GM03348 (cell line): Measurements from ENCODE around the gene CDK19.
A peak's percentile ranks its signal among the peaks of the same experiment; 100 is the strongest.
"Not testable (repeated sequence)": the region's sequence is repeated elsewhere in the genome, so short reads cannot be mapped to it uniquely, and the experiment has no call there.

Source experiments
- DNase-seq: peaks from one replicate; pipeline ENCODE4 v3.0.0; 2012; ENCODE audit warnings: low spot score

The CDK19 gene

GRCh38 chr6:110815411-110816409 lies at the start of gene CDK19:
TSS of gene CDK19 (minus strand) at chr6:110815469. CDS start at chr6:110815136, 333 bp downstream.
- peak; percentile 96 for DNase-seq

DNA sequence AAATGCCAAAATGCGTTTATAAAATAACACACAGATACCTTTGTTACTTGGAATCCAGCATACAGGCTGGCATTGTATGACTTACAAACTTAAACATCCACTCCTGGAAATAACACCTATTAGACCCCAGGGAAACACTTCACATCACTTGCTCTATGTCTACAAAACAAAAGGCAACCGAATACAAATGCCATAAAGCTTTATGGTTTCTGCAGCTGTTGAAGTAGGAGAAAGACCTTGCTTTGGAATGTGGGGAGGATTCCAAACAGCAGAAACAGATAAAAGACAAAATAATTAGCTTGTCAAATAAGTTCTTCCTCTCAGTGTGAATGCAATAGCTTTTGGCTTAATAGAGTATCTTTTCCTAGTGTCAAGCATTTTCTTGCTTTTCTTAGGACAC lies 49.6 kb upstream of the CDK19 start:
- DNase-seq = no peak

DNA sequence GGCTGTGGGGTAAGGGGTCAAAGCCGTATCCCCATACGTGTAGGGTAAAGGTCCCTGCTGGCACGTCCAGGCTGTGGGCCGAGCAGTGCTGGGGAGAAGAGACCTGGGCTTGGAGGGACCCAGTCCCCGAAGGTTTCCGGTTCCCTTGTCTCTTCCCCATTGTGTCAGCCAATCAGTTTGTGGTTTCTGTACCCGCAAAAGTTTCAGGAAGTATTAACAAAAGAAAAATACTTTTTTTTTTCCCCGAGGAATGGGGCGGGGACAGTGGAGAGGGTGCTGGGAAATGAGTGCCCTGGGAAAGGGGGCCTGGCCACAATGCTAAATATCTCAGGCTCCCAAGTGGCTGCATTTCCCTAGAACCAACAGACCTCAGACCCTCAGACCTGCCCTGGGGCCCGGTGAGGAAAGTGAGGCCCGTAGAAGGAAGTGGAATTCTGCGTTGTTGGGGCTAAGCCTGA lies 44.1 kb upstream of the CDK19 start:
- no peak for DNase-seq

- DNase-seq = no peak
Measured at GRCh38 chr6:110858562-110859214, 43.4 kb upstream of the CDK19 start.

DNA sequence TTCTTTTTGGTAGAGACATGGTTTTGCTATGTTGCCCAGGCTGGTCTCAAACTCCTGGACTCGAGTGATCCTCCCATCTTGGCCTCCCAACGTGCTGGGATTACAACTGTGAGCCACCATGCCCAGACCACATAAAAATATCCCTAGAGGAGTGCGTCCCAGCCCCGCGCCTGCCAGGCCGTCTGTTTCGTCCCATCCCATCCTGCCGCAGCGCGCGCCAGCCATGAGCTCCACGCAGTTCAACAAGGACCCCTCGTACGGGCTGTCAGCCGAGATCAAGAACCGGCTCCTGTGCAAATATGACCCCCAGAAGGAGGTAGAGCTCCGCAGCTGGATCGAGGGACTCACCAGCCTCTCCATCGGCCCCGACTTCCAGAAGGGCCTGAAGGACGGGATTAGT lies 42.7 kb upstream of the CDK19 start:
- no peak for DNase-seq

DNA sequence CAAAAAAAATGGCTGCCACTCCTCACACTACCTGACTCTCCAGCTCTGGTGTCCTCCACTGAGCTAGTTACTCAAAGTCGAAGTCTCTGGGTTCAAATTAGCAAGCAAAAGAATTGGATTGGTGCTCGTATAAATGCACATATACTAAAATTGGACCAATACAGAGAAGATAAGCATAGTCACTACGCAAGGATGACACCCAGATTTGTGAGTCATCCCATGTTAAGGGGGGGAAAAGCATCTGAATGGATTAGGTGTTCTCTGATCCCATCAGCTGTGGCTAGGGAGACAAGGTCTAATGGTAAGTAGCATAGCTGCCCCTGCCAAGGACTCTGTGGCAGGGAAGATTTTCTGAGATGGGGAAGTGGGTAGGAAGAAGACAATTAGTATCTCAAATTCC lies 41.0 kb upstream of the CDK19 start:
- no peak for DNase-seq

DNA sequence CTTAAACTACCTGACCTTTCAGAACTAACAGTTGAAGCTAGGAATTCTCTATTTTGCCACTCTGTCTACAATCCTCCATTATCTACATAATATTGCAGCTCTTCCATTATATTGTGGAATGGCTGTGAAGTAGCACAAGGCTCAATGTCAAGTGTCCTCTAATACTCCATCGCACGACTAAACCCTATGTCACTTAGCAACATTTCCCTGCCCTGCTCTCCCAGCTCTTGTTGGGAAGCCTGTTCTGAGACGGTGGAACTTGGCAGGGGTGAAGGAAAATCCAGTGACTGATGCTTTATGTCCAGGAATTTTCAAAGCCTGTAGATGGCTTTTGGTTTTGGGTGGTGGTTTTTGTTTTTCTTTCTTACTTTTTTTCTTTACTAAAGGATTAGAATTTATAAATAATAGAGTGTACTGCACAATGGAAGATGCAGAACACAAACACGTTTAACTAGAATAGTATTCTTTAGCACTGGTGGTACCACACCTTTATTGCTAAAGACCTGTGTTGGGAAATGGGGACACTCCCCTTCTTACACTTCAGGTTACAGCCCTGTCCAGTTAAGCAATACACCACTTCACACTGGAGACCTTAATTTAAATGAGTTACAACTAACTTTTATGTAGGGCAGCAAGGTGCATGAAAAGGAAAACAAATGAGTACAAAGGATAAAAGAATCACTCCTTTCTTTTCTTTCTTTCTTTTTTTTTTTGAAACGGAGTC lies 38.6 kb upstream of the CDK19 start:
- DNase-seq = no peak

- DNase-seq = no peak
Measured at GRCh38 chr6:110852773-110853172, 37.5 kb upstream of the CDK19 start.

DNA sequence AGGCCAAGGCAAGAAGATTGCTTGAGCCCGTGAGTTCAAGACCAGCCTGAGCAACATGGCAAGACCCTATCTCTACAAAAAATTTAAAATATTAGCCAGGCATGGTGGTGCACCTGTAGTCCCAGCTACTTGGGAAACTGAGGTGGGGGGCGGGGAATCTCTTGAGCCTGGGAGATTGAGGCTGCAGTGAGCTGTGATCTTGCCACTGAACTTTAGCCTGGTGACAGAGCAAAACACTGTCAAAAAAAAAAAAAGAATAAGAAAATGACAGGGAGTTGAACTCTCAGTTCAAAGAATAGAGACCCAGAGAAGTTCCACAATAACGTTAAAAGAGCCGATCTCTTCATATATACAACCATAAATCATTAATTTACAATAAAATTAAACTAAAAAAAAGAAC lies 34.5 kb upstream of the CDK19 start:
- no peak for DNase-seq

- no peak for DNase-seq
Measured at GRCh38 chr6:110841266-110841665, 26.0 kb upstream of the CDK19 start.

GRCh38 chr6:110835751-110836150 lies 20.5 kb upstream of the CDK19 start:
- not testable (repeated sequence) for DNase-seq

DNA sequence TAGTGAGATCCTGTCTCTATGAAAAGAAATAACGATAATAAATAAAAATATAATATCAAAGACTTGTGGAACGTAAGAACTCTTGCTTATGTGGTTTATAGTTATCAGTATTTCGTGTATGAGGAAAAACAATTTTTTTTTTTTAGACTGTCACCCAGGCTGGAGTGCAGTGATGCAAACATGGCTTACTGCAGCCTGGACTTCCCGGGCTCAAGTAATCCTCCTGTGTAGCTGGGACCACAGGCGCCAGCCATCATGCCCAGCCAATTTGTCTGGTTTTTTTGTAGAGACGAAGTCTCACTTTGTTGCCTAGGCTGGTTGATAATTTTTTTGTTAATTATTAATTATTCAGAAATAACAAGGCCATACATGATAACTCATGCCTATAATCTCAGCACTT lies 18.6 kb upstream of the CDK19 start:
- no peak for DNase-seq

GRCh38 chr6:110831405-110831804 lies 16.1 kb upstream of the CDK19 start:
- DNase-seq = no peak

DNA sequence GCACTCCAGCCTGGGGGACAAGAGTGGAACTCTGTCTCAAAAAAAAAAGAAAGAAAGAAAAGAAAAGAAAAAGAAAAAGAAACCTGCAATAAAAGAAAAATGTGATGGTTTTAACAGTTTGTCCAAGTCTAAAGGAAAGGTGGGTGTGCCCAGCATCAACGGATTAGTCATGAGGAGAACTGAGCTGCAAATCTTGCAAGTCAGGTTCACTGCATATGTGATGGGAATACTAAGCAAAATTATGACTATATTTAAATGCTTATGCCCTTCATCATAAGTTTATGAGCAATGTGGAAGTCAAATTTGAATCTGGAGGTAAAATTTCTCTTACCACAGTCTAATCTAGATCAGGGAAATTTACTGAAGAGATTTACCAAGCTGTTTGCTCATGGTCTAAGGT lies 13.1 kb upstream of the CDK19 start:
- peak; percentile 52 for DNase-seq

GRCh38 chr6:110826236-110827129 lies 11.2 kb upstream of the CDK19 start:
- no peak for DNase-seq

DNA sequence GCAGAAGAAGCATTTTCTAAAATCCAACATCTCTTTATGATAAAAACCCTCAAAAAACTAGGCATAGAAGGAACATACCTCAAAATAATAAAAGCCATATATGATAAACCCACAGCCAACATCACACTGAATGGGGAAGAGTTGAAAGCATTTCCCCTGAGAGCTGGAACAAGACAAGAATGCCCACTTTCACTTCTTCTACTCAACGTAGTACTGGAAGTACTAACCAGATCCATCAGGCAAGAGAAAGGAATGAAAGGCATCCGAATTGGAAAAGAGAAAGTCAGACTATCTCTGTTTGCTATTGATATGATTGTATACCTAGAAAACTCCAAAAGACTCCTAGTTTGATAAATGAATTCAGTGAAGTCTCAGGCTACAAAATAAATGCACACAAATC lies 7.9 kb upstream of the CDK19 start:
- no peak for DNase-seq

DNA sequence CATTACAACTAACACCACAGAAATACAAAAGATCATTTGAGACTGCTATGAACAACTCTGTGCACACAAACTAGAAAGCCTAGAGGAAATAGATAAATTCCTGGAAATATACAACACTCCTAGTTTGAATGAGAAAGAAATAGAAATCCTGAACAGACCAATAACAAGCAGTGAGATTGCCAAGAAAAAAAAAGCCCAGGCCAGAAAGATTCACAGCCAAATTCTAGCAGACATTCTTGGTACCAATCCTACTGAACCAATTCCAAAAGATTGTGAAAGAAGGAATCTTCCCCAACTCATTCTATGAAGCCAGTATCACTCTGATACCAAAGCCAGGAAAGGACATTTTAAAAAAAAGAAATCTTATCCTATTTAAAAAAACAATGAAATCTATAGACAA lies 7.0 kb upstream of the CDK19 start:
- DNase-seq = peak; percentile 43

- DNase-seq = no peak
Measured at GRCh38 chr6:110816677-110817076, 1.4 kb upstream of the CDK19 start.

DNA sequence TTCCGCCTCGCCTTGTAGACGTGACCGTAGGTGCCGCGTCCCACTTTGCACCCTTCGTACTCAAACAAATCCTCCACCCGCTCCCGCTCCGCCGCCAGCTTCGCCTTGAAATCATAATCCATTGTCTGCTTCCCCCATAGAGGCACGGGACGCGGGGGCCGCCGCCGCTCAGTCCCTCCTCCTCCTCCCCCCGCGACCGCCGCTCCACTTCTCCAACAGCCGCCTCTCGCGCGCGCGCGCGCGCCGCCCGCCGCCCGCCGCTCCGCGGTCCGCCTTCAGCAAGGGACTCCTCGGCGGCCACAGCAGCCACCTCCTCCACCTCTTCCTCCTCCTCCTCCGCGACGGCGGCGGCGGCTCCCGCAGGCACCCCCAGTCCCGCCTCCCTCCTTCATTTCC lies 256 bp downstream of the CDK19 start:
- DNase-seq = no peak

DNA sequence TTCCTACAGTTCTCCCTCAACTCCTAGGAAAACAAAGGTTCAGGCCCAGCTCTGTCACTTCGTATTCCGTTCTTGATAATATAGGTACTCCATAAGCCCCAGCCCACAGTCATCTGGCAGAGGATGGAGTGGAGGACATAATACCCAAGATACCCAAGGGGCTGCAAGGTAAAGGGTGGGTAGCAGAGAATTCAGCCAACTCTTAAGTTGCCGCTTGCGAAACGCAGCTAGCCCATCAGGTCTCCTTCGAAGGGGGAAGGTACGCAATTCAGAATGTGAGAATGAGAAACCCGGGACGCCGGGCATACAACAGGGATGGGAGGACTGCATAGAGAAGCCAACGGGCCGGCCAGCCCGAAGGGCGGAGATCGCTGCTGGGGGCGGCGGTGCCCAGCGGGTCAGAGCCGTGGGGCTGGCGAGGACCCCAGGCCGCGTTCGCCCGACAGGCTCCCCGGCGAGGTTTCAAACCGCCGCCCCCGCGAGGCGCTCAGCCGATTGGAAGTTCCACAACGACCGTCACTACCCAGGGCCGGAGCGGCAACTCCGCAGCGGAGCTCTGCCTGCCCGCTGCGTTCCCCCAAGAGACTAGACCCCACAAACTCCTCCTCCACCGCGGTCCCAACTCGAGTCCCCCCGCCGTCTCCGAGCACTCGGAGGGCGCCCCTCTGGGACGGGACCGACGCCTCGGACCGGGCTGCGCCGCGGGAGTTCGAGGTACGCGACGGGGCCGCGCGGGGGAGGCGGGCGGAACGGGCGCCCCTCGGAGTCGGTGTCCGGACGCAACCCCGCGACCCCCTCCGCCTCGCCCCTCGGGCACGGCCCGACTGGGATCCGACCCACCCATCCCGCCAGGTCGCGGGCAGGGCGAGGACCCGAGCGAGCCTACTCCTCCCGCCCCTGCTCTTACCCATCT lies 911 bp downstream of the CDK19 start:
- DNase-seq = peak; percentile 84
